HL-60 (cell line): ENCODE results near the gene JUP.

ENCODE experiments used
- DNase-seq, 2 experiments: peaks; one replicate each; pipeline ENCODE4 v3.0.0-alpha.2; 2010 to 2020; ENCODE audit warnings: low read depth in 1 of 2, low spot score in 1 of 2
- H3K27ac ChIP-seq: fragments of 250-450 bp; sonication (Bioruptor Pico); replicated peaks from 2 replicates; pipeline ENCODE4 v1.5.1; 2020; ENCODE audit warnings: mild to moderate bottlenecking, moderate library complexity
- H3K27me3 ChIP-seq: fragments of 250-450 bp; sonication (Bioruptor Pico); 2 replicates; pipeline ENCODE4 v1.5.1; 2021; ENCODE audit warnings: mild to moderate bottlenecking, moderate library complexity; ENCODE audit not compliant: insufficient read depth, poor library complexity, severe bottlenecking
- H3K4me3 ChIP-seq: replicated peaks from 2 replicates; pipeline ENCODE4 v1.5.1; 2011; ENCODE audit warnings: mild to moderate bottlenecking, control low read depth, low read length; ENCODE audit not compliant: insufficient read depth
- GABPA ChIP-seq: IDR thresholded peaks from 2 replicates; pipeline ENCODE4 v1.6.1; 2012; ENCODE audit warnings: low read depth
- POLR2AphosphoS5 ChIP-seq: IDR thresholded peaks from 2 replicates; pipeline ENCODE4 v1.6.1; 2012; ENCODE audit warnings: low read depth
- REST ChIP-seq: IDR thresholded peaks from 2 replicates; pipeline ENCODE4 v1.6.1; 2012; ENCODE audit warnings: low read depth; ENCODE audit not compliant: insufficient replicate concordance
- SPI1 ChIP-seq: IDR thresholded peaks from 2 replicates; pipeline ENCODE4 v1.6.1; 2012; ENCODE audit warnings: low read depth, mild to moderate bottlenecking, borderline replicate concordance
- TF ChIP-seq, protein P1 (sequence below): IDR thresholded peaks from one replicate; pipeline ENCODE4 v1.5.1; 2011; ENCODE audit warnings: low read length, control low read depth, inconsistent platforms; ENCODE audit not compliant: insufficient read depth

JUP gene

DNA sequence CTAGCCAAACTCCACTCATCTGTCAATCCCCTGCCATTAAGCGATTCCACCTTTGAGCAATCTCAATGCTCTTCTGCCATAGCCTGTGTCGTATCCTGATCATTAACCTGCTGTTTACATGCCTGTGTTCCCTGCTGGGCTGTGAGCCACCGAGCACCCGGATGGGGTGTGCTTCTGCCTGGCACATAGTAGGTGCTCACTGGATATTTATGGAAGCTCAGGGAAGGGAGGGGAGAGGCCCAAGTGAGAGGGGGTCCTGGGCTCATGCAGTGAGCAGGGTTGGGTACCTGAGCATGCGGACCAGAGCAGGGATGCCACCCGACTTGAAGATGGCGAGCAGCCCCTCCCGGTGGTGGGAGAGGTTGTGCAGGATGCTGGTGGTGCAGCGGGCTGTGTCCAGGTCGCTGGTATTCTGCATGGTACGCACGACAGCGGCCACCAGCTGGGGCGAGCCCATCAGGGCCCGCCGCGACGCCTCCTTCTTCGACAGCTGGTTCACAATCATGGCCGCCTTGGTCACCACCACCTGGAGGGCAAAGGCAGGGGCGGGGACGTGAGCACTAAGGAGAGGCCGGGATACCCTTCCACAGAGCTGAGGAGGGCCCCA lies 17.7 kb downstream of the JUP start:
- H3K4me3 ChIP-seq = no peak overlapping the region
- no peak for DNase-seq
- TF ChIP-seq REST = no peak
- TF ChIP-seq GABPA = no peak
- TF ChIP-seq SPI1 = no peak
- TF ChIP-seq POLR2AphosphoS5 = no peak
- TF ChIP-seq, protein P1, sequence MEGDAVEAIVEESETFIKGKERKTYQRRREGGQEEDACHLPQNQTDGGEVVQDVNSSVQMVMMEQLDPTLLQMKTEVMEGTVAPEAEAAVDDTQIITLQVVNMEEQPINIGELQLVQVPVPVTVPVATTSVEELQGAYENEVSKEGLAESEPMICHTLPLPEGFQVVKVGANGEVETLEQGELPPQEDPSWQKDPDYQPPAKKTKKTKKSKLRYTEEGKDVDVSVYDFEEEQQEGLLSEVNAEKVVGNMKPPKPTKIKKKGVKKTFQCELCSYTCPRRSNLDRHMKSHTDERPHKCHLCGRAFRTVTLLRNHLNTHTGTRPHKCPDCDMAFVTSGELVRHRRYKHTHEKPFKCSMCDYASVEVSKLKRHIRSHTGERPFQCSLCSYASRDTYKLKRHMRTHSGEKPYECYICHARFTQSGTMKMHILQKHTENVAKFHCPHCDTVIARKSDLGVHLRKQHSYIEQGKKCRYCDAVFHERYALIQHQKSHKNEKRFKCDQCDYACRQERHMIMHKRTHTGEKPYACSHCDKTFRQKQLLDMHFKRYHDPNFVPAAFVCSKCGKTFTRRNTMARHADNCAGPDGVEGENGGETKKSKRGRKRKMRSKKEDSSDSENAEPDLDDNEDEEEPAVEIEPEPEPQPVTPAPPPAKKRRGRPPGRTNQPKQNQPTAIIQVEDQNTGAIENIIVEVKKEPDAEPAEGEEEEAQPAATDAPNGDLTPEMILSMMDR = no peak
- no peak overlapping the region for H3K27ac ChIP-seq
- H3K27me3 ChIP-seq = no peaks in the 10 kb centered on the region

GRCh38 chr17:41767324-41768042 lies 19.0 kb downstream of the JUP start:
- DNase-seq = no peak
- Histone ChIP-seq H3K27ac (no peak overlapping the region), H3K4me3 (no peak overlapping the region), H3K27me3 (no peaks in the 10 kb centered on the region)
- TF ChIP-seq, protein P1 = no peak
- TF ChIP-seq GABPA (no peak), POLR2AphosphoS5 (no peak), REST (no peak), SPI1 (no peak)

DNA sequence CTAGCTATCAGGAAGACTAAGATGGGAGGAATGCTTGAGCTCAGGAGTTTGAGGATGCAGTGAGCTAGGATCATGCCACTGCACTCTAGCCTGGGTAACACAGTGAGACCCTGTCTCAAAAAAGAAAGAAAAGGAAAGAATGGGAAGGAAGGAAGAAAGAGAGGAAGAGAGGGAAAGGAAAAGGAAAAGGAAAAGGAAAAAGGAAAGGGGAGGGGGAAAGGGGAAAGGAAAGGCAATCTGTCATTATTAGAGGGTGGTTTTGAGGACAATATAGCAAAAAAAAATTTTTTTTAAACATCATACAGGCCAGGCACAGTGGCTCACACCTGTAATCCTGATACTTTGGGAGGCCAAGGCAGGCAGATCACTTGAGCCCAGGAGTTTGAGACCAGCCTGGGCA lies 20.4 kb downstream of the JUP start:
- Histone ChIP-seq H3K27me3 (no peaks in the 10 kb centered on the region), H3K27ac (no peak overlapping the region), H3K4me3 (no peak overlapping the region)
- no peak for DNase-seq
- TF ChIP-seq REST (no peak), GABPA (no peak)
